ENCODE results near the gene PACSIN2.
A peak's percentile ranks its signal among the peaks of the same experiment; 100 is the strongest.
"Not testable (repeated sequence)": the region's sequence is repeated elsewhere in the genome, so short reads cannot be mapped to it uniquely, and the experiment has no call there.

Gene PACSIN2

DNA sequence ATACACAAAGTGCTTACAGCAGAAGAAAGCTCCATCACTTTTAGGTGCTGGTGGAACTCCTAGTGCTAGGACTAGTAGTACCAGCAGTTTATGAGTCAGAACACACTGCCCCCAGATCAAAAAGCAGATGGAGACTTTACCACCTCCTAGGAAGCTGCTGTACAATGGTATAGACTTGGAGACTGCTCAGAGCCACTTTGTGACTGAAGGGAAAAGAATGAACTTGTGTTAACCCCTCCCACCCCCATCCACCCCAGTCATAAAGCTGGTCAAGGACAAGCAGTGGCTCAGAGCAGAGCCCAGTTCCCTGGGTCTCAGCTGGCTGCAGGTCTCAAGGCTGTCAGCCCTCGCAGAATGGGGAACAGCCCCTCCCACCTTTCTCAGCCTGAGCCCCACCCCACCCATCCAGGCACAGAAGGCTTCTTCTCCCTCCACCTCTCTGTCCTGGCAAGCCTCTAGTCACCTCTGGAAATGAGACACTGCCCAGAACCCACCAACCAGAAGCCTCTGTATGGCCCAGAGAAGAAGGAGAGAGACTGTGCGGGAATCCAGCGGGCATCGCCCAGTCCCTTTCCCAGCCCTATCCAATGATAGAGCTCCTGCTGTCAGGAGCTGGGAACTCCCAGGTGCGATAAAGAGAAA lies 23.8 kb downstream of the PACSIN2 start:
- no peak for DNase-seq

DNA sequence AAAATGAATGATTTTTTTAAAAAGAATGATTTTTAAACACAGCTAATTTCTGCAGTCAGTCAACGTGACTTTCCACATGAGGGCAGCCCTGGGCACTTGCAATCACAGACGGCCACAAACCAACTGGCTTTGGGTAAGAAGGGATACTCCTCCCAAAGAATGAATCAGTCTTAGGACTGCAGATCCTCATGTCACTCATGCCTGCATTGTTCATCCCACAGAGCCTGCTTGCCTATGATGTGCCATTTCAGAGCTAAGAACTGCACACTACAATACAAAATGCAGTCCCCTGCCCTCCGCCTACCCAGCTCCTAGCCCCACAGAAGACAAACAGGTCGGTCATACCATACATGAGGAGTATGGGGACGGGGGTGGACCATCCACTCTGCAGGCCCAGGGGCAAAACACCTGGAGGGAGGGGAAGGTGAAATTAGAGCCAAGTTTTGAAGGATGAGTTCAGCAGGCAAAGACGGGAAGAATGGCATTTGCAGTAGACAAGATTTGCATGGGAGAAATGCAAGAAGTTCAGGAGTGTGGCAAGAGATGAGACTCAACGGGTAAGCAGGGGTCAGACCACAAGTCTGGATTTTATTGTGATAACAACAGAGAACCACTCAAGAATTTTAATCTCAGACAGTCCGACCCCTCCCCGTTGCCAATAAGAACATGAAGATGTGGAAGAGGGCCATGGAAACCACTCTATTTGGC lies 24.7 kb downstream of the PACSIN2 start:
- DNase-seq, result no peak

DNA sequence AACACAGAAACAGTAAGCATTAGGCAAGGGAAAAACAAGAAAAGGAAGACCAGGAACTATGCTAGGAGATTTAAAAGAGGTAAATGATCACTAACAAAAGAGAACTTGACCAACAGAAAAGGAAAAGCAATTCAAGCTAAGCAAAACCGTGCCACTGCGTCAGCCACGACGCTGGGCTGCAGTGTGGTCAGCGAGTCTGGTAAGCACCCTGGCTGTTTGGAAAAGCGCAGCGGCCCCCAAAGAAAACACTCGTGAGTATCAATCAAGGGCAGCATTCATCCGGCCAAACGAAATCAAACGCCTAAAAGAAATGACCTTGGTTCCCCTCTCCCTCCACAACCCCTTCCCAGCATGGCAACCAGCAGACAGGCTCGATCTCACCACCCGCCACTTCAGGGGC lies 28.8 kb downstream of the PACSIN2 start:
- DNase-seq, result no peak

DNA sequence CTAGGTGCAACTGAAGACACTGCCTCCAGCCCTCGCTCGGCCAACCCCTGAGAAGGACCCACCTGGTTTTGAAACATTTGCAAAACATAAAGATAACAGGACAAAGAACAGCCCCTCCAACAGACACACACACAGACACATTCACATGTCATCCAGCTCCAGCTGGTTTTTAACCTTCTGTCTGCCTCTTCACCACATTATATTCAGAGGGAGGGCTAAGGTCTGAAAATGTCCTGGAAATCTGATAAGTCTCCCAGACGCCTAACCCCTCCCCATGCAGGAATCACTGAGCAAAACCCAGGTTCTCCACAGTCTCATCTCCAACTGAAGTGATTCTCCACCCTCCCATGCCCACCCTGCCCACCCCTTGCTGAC lies 29.4 kb downstream of the PACSIN2 start:
- DNase-seq, result no peak

DNA sequence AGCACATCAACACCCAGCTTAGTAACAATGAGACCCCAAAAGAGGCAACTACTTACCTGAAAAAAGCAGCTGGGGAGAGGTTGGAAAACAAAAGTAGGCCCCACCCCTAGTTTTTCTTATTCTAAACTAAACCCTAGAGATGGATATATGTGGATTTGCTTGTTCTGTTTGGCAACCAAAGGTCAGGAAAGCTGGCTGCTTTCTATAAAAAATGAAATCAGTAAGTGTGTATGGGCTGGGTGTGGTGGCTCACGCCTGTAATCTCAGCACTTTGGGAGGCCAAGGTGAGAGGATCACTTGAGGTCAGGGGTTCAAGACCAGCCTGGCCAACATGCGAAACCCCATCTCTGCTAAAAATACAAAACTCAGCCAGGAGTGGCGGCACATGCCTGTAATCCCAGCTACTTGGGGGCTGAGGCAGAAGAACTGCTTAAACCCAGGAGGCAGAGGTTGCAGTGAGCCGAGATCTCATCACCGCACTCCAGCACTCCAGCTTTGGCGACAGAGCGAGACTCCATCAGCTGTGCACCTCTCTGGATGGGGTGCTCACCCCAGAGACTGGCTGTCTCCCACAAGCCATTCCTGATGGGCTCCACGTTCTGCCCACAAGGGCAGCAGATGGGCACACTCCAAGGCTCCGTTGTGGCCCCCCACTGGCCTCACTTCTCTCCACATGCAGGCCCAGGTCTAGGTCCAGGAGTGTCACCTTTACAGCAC lies 30.0 kb downstream of the PACSIN2 start:
- no peak for DNase-seq

DNA sequence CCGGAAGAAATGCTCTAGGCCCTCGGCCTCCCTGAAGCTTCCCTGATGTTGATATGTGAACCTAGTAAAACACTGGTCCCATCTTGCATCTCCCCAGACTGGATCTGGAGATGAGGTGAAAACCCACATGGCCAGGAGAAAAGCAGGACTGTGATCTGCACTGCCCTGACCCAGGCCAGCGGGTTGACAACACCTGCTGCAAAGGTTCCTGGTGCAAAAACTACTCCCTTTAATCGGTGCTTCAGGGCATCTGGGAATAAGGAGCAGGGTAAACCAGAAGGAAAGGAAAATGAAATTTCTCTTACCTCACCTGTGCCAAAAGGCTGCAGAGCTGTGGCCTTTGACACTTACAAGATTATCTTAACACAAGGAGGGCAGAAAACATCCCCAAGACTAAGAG lies 30.6 kb downstream of the PACSIN2 start:
- DNase-seq, result no peak

DNA sequence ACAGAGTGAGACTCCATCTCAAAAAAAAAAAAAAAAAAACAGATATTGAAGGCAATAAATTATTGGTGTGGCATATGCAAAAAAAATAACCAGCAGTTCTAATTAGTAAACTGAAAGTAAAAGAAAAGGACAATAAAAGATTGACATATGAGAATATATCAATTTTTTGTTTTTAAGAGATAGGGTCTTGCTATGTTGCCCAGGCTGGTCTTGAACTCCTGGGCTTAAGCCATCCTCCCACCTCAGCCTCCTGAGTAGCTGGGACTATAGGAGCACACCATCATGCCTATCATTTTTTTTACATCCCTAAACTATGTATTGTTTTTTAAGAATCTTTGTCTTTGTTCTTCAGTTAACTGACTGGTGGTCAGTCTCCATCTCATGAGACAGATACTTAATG lies 31.5 kb downstream of the PACSIN2 start:
- no peak for DNase-seq

DNA sequence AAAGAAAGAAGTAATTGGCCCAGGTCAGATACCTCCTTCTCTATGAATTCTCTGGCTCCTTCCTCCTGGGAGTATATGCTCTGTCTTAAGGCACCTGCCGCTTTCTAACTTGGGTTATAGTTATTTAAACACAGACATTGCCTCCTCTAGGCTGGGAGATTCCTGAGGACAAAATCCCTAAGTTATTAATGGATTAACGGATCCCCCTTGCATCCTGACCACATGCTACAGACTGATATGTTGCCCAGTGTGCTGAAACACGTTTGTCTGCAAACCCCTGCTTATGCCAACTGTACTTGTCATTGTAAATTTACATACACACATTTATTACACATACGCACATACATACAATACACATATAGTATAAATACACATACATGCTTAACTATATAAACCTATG lies 35.3 kb downstream of the PACSIN2 start:
- DNase-seq, result no peak

DNA sequence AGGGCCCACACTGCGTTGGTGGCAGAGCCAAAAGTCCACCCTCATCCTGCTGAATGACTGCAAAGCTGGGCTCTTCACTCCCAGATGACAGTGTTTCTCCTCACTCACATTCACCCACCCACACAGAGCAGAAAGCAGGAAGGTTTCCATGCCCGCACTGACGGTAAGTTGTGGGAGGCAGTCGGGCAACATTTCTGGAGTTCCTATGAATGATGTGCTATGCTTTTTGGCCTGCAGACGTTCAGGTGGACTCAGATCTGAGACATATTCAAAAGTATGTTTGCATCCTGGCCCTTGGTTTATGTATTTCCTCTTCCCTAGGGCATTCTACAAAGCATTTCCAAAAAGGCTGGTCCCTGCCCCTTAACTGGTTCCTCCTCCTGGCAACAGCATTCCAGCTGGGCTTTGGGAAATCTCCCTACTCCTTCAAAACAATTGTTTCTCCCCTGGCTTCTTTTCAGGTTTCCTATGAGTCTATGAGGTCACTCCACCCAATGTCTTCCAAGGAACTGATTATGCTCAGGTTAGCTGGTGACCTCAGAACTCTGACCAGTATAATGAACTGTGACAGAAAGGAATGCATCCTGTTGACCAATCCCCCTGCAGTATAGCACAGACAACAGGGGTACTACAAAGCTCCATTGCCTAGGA lies 36.4 kb downstream of the PACSIN2 start:
- DNase-seq, result no peak

DNA sequence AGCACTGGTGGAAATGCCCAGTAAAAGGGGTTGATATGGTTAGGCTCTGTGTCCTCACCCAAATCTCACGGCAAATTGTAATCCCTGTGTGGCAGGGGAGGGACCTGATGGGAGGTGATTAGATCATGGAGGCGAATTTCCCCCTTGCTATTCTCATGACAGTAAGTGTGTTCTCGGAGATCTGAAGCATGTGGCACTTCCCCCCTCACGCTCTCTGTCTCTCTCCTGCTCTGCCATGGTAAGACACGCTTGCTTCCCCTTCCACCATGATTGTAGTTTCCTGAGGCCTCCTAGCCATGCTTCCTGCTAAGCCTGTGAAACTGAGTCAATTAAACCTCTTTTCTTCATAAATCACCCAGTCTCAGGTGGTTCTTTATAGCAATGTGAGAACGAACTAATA lies 37.4 kb downstream of the PACSIN2 start:
- DNase-seq, result no peak

DNA sequence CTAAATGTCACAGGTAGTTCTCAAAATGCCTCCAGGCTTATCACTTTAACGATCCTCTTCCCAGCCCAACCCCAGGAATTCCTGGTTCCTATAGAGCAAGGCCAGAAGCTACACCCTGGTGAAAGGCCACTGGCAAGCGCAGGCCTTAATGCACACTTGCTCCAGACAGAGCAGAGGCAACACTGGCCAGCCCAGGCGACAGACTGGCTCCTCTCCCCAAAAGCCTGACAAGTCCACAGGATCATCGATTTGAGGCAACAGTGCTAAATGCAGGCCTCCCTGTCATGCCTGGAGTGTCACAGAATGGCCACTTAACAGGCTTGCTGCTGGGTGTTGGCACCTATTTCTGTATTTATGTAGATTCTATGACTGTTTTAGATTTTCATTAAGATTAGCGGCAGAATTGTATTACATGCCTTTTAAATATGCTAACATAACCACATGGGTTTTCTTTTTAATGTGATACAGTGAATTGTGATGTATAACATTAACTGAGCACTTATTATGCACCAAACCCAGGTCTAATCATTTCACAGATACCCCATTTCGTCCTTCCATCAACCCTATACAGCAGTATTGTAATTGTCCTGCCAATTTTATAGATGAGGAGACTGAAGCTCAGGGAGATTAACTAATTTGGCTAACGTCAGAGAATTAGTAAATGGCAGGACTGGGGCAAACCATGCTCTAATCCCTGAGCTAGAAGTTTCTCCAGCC lies 38.6 kb downstream of the PACSIN2 start:
- DNase-seq, result no peak

DNA sequence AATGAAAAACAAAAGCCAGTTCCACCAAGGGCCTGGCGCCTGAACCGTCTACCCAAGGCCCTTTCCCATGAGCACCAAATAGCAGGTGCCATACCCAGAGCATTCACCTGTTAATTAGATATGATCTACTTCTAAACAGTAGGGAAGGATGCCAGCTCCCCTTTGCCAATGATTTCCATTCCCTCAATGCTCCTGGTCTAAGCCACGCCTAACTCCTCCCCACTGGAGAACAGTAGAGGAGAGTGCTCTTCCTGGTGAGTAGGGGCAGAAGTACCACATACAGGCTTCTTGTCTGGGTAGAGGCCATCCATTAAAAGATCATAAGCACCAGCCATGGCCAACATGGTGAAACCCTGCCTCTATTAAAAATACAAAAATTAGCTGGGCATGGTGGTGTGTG lies 40.7 kb downstream of the PACSIN2 start:
- DNase-seq, result no peak

DNA sequence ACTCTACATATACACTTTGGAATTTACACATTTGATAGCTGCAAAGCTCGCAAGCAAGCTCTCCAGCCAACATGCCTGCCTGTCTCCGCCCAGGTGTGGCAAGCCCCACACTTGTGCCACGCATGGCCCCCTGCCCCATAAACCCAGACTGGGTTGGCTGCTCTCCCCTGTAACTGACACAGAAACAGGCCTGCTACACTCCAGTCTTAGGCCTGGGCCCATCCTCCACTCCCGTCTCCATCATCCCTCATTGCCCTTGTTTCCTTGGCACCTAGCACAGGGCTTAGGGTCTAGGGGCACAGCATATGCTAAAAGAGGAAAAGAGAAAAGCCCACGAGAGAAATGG lies 41.4 kb downstream of the PACSIN2 start:
- DNase-seq, result no peak

DNA sequence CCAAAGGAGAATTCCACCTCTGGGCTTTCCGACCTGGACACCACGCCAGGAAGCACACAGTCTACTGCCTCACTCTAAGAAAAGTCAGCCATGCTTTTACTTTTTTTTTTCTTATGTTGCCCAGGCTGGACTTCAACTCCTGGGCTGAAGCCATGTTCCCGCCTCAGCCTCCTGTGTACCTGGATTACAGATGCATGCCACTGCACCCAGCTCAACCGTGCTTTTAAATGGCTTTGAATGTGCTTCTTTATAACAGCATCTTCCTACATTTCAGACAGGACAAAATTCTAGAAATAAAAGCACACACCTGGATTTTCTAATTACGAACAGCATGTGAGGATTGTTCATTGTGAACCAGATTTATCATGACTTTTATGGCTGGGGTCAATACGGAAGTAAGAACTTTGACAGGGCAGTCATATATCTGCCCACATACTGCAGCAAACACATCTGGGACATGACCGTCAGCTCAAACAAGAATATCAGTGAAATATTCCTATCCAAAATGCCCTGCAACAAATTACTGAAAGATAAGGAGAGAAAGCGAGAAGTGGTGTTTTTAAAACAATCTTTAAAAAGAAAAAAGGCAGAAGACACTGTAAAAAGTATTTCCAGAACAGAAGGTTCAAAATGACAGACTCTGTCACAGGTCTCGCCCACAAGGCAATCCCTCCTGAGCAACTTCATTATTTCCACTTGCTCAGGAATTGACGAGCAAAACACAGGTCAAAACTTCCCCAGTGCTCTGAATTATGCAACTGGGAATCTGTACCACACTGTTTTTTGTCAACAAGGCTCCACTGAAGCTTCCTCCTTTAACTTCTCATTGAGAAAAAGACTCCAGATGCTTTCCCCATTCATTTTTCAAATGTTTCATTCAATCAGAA lies 42.1 kb downstream of the PACSIN2 start:
- DNase-seq, result no peak

DNA sequence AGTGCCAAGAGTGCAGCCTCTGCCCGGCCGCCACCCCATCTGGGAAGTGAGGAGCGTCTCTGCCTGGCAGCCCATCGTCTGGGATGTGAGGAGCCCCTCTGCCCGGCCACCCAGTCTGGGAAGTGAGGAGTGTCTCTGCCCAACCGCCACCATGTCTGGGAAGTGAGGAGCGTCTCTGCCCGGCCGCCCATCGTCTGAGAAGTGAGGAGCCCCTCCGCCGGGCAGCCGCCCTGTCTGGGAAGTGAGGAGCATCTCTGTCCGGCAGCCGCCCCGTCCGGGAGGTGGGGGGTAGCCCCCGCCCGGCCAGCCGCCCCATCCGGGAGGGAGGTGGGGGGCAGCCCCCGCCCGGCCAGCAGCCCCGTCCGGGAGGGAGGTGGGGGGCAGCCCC lies 43.5 kb downstream of the PACSIN2 start:
- not testable (repeated sequence) for DNase-seq

DNA sequence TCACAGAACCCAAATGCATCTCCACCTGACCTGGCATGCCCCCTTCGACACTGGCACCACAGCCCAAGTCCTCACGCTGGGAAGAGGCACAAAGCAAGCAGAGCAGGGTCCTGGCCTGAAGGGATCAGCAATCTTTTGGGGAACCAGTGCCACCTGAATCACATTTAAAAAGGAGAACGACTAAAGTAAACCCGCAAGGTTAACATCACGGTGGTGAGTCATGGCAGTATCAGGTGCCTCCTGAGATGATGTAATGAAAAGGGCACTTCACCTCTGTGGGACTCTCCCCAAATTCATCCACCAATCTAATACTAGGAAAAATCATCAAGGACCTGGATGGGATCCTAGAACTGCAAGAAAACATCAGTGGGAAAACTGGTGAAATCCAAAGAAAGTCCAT lies 44.9 kb downstream of the PACSIN2 start:
- DNase-seq, result no peak

DNA sequence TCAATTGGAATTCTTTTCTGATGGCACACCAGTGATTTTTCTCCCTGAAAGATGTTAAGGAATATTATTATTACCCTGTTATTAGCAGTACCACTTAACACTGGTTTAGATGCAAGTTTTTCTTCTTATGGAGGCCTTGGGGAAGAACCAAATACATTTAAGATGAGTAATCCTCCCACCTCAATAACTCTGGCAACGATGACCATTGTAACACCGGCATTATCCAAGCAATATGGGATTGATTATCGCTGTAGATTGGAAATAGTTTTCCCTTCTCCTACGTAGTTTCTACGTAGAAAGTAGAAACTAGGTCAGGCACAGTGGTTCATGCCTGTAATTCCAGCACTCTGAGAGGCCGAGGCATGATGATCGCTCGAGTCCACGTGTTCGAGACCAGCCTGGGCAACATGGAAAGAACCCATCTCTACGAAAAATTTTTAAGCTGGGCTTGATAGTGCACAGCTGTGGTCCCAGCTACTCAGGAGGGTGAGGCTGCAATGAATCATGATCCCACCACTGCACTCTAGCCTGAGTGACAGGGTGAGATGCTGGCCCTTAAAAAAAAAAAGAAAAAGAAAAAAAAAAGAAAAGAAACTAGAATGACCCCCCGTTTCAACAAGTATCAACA lies 45.5 kb downstream of the PACSIN2 start:
- no peak for DNase-seq

DNA sequence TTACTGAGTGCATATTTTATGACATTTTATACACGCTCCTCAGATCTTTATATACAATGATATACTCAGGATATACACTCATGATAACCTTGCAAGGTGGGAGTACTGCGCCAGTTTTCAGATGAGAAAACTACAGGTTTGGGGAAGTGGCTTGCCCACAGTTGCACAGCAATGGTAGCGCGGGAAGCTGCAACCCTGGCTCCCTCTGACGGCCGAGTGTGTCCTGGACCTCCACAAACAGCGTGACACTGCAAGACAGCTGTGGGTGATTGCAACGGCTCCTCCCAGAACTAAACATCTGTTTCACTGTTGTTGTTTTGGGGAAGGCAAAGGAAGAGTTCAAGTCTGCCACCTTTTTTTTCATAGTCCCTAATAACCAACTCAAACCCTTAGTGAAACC lies 47.0 kb downstream of the PACSIN2 start:
- DNase-seq, result no peak

DNA sequence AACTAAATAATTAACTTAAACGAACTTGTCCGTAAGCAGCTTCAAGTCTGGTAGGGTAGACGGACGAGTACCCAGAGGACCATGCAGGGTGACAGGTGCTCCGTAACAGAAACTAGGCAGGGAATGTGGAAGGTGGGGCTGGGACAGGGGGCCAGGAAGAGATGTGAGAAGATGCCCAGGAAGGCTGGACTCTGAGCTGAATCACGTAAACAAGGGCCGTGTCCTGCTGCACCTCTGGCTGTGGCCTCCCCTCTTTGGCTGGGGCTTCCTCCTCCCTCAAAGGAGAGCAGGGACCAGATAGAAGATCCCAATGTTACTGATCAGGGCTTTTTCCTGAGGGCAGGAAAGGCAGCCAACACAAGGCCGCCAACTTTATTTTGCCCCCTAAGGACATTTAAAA lies 47.9 kb downstream of the PACSIN2 start:
- DNase-seq, result no peak

DNA sequence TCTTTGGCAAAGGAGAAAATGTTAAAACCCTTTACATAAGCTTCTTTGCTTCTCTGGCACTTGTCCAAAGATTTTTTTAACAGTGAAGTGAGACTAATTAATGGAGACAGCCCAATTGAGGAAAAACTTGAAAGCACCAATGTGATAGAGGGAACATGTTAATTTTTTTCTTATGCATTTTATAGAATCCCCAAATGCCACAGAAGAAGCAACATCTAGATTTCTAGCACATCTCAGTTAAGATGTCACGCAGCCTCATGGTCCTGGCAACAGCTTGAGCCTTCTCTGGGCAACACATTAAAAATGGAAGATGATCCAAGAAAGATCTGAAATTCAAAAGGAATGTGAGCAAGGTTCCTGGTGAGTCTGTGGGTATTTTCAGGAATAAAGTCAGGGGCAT lies 48.5 kb downstream of the PACSIN2 start:
- DNase-seq, result no peak

DNA sequence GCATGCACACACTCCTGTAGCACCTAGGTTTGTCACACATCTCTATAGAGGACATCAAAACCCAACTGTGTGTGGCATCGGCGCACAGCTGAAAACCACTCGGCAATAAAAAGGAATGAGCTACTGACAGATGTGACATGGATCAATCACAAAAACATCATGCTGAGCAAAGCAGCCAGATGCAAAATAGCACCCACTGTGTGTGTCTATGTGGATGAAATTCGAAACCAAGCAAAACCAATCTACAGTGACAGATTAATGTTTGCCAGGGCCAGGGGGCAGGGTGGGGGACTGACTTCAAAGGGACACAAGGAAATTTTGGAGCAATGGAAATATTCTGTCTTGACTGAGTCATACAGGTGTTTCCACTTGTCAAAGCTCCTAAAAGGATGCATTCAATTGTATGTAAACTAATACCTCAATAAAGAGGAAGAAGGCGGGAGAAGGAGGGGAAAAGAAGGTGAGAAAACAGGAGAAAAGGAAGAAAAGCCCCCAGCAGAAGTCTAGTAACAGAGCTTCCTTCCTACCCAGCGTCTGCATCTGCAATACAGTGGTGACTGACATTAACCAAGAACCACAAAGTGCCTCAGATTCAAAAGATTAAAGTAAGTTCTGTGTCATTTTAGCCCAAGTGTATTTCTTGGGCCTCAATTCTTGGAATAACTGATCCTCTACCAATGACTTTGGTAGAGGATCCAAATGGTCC lies 49.8 kb downstream of the PACSIN2 start:
- DNase-seq, result peak; percentile 68

Data from activated CD4-positive, alpha-beta T cell treated with anti-CD3 and anti-CD28 coated beads, Interleukin-2, amount 50 U/mL, for 16 hours (primary cell).